Spleen (tissue), 11 donors: ENCODE results near the gene IL1B. TPM values are rescaled to one million over a fixed set of nuclear protein-coding genes. Genes with fewer than 3 reads are reported as not detected.

Experiments
- DNase-seq: peaks from one replicate; pipeline ENCODE4 v3.0.0-alpha.2; 2020
- H3K27ac ChIP-seq, 8 donors: fragments of 200-600 bp; sonication (generic) in 7 of 8; 1 replicate in 4 of 8; 2 replicates in 4 of 8; pipeline versions ENCODE4 v1.5.0 to v1.8.0; 2016 to 2021; ENCODE audit warnings: inconsistent platforms in 4 of 8, mild to moderate bottlenecking in 4 of 8, moderate library complexity in 1 of 8
- H3K27me3 ChIP-seq, 7 donors: fragments of 200-600 bp; sonication (generic) in 6 of 7; replicated peaks in 1 of 7; 1 replicate in 4 of 7; 2 replicates in 3 of 7; pipeline versions ENCODE4 v1.5.0 to v1.8.0; 2016 to 2021; ENCODE audit warnings: inconsistent platforms in 3 of 7, mild to moderate bottlenecking in 1 of 7
- H3K36me3 ChIP-seq, 6 donors: fragments of 200-600 bp; sonication (generic) in 5 of 6; 1 replicate in 4 of 6; 2 replicates in 2 of 6; pipeline versions ENCODE4 v1.5.0 to v1.8.0; 2016 to 2021; ENCODE audit warnings: inconsistent platforms in 2 of 6
- H3K4me1 ChIP-seq, 6 donors: fragments of 200-600 bp; sonication (generic) in 5 of 6; 1 replicate in 3 of 6; 2 replicates in 3 of 6; pipeline versions ENCODE4 v1.5.0 to v1.8.0; 2016 to 2021; ENCODE audit warnings: inconsistent platforms in 3 of 6
- H3K4me3 ChIP-seq, 8 donors: fragments of 200-600 bp; sonication (generic) in 7 of 8; 1 replicate in 4 of 8; 2 replicates in 4 of 8; pipeline versions ENCODE4 v1.5.0 to v1.8.0; 2016 to 2021; ENCODE audit warnings: inconsistent platforms in 4 of 8, mild to moderate bottlenecking in 4 of 8, moderate library complexity in 2 of 8
- H3K9me3 ChIP-seq, 8 donors: fragments of 200-600 bp; sonication (generic) in 7 of 8; 1 replicate in 4 of 8; 2 replicates in 4 of 8; pipeline versions ENCODE4 v1.5.0 to v1.8.0; 2016 to 2021; ENCODE audit warnings: inconsistent platforms in 4 of 8
- CTCF ChIP-seq, 11 experiments: fragments of 200-600 bp in 7 of 11; fragments of 450-650 bp in 4 of 11; sonication (generic) in 4 of 11; IDR thresholded peaks in 8 of 11; conservative IDR thresholded peaks in 3 of 11; 1 replicate in 7 of 11; 2 replicates in 4 of 11; pipeline versions ENCODE4 v1.4.0 to v1.8.0; 2016 to 2021; ENCODE audit warnings: antibody characterized with exemption in 11 of 11, inconsistent platforms in 4 of 11, mild to moderate bottlenecking in 1 of 11
- POLR2A ChIP-seq, 3 donors: fragments of 450-650 bp; IDR thresholded peaks; one replicate each; pipeline ENCODE4 v1.5.1; 2017; ENCODE audit warnings: antibody characterized with exemption in 3 of 3, mild to moderate bottlenecking in 1 of 3
- POLR2AphosphoS5 ChIP-seq, 3 donors: sonication (generic); formaldehyde crosslinking; IDR thresholded peaks; one replicate each; pipeline ENCODE4 v1.5.1; 2017; ENCODE audit warnings: antibody characterized with exemption in 3 of 3
- WGBS, 5 donors: extraction: QIAGEN DNeasy Blood & Tissue Kit in 3 of 5; methylation state at CpG; one replicate each; pipeline versions ENCODE4 v1.1.5 to v1.1.7; 2013 to 2018; 5-methylcytosine and 5-hydroxymethylcytosine counted together
- intact Hi-C: fragments of 100-400 bp; cut with DNase I; formaldehyde crosslinking; loops from one replicate; pipeline ENCODE4 v1.15.0; 2023; ENCODE audit warnings: low total_unique reads
- polyA plus RNA-seq, 3 donors: library from polyadenylated mRNA; stranded (reverse); fragments of 200-250 nt; gene quantifications; one replicate each; pipeline ENCODE4 v1.2.1, GENCODE V29; 2013
- total RNA-seq, 7 donors: library from RNA; depleted of rRNA in 3 of 7; stranded (reverse); fragments of >200 nt in 3 of 7; fragmentation: NEBNext Ultra II Directional in 4 of 7; extraction: Animal tissue kit (Norgen Biotek cat#: 25700) in 4 of 7; gene quantifications; one replicate each; pipeline versions ENCODE4 v1.1.0 to v1.2.1, GENCODE V29; 2016 to 2021
- donor health status: healthy with polysubstance abuse.
- donor health status: DM: no; HTN: no; CAD: no; lungs with moderate emphysema.
- donor health status: DM: no; HTN: no; CAD: no.
- donor health status: Bipolar disorder and iron deficiency.
- donor health status: healthy.
- donor health status: DM: no; HTN: no; CAD: no.
- donor health status: DM: yes; HTN: yes; CAD: no.

The IL1B gene
- total and polyA plus RNA-seq, 10 donors, result 3.4 to 81.9 (median 11.5) TPM

GRCh38 chr2:112787294-112787693 is 49.3 kb downstream of the IL1B start:
- no peak for DNase-seq
- Histone ChIP-seq H3K4me3 (no peak overlapping the region), H3K4me1 (peaks cover 0 to 45% (median 0%) of the 10 kb centered on the region in 6 donors), H3K36me3 (no peaks in the 10 kb centered on the region), H3K27me3 (no peaks in the 10 kb centered on the region), H3K9me3 (no peaks in the 10 kb centered on the region), H3K27ac (peak overlapping the region in 5 of 8 donors; percentile 23 to 67 (median 29))
- TF ChIP-seq CTCF (IDR thresholded peaks at IDR 0.05 in 8 of 11, conservative IDR thresholded peaks at IDR 0.05 in 3 of 11), result no peak
- TF ChIP-seq POLR2AphosphoS5 (IDR thresholded peaks at IDR 0.05), result no peak
- 60 to 78% (median 70%) methylated on average over 3 of the region's 3 CpGs for WGBS, 5 donors
- intact Hi-C loops, result no loop called here

GRCh38 chr2:112784199-112785189 is 52.1 kb downstream of the IL1B start, which contains the start of gene IL1A:
IL1A (minus strand) TSS chr2:112784493; CDS start chr2:112783770, 723 bp downstream.
- H3K27ac ChIP-seq, result peak within 1 kb of the TSS in 6 of 8 donors; percentile 1 to 69 (median 50)
- peaks cover 0 to 50% (median 0%) of the 10 kb centered on the region in 6 donors for H3K4me1 ChIP-seq
- intact Hi-C loops, result no loop called here
- peak within 1 kb of the TSS in 1 of 8 donors; percentile 31 for H3K4me3 ChIP-seq
- no peak for DNase-seq
- TF ChIP-seq POLR2AphosphoS5 (IDR thresholded peaks at IDR 0.05), result no peak
- no peak for TF ChIP-seq POLR2A (IDR thresholded peaks at IDR 0.05)
- TF ChIP-seq CTCF (IDR thresholded peaks at IDR 0.05 in 8 of 11, conservative IDR thresholded peaks at IDR 0.05 in 3 of 11), result no peak
- H3K36me3 ChIP-seq, result no peaks in the 10 kb centered on the region
- WGBS, 5 donors, result 44 to 68% (median 57%) methylated on average over 13 of the region's 13 CpGs
- no peaks in the 10 kb centered on the region for H3K27me3 ChIP-seq
- H3K9me3 ChIP-seq, result no peaks in the 10 kb centered on the region

- no peak for DNase-seq
- no peaks in the 10 kb centered on the region for H3K9me3 ChIP-seq
- no peaks in the 10 kb centered on the region for H3K36me3 ChIP-seq
- intact Hi-C loops, result no loop called here
- peaks cover 0 to 42% (median 0%) of the 10 kb centered on the region in 6 donors for H3K4me1 ChIP-seq
- H3K27me3 ChIP-seq, result no peaks in the 10 kb centered on the region
- H3K4me3 ChIP-seq, result no peak overlapping the region
- WGBS, 5 donors, result 91 to 94% (median 92%) methylated on average over 3 of the region's 3 CpGs
- peak overlapping the region in 4 of 8 donors; percentile 50 to 69 (median 60) for H3K27ac ChIP-seq
- TF ChIP-seq POLR2A (IDR thresholded peaks at IDR 0.05) (no peak), POLR2AphosphoS5 (IDR thresholded peaks at IDR 0.05) (no peak), CTCF (IDR thresholded peaks at IDR 0.05 in 8 of 11, conservative IDR thresholded peaks at IDR 0.05 in 3 of 11) (no peak)
Observed at GRCh38 chr2:112783187-112783714, 53.3 kb downstream of the IL1B start.
